ENCODE results near the gene SNX5.

SNX5 gene

DNA sequence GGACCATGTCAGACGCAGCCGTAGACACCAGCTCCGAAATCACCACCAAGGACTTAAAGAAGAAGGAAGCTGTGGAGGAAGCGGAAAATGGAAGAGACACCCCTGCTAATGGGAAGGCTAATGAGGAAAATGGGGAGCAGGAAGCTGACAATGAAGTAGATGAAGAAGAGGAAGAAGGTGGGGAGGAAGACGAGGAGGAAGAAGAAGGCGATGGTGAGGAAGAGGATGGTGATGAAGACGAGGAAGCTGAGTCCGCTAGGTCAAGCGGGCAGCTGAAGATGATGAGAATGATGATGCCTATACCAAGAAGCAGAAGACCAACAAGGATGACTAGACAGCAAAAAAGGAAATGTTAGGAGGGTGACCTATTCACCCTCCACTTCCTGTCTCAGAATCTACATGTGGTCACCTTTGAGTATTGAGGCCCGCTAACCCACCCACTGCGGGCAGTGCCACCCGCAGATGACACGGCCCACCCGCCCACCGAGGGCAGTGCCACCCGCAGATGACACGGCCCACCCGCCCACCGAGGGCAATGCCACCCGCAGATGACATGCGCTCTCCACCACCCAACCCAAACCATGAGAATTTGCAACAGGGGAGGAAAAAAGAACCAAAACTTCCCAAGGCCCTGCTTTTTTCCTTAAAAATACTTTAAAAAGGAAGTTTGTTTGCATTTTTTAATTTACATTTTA is 43.5 kb upstream of the SNX5 start:
- TF ChIP-seq FOXA1 (IDR thresholded peaks at IDR 0.05) (no peak), ARNT (IDR thresholded peaks at IDR 0.05) (no peak), CTBP1 (IDR thresholded peaks at IDR 0.05; ENCODE audit: borderline replicate concordance) (no peak), ELF4 (IDR thresholded peaks at IDR 0.05) (no peak), L3MBTL2 (conservative IDR thresholded peaks at IDR 0.05) (no peak), SP1 (IDR thresholded peaks at IDR 0.05) (no peak), SUZ12 (IDR thresholded peaks at IDR 0.05) (no peak), LEF1 (IDR thresholded peaks at IDR 0.05; ENCODE audit: borderline replicate concordance) (no peak), HDGF (IDR thresholded peaks at IDR 0.05; ENCODE audit: borderline replicate concordance) (no peak), BHLHE40 (IDR thresholded peaks at IDR 0.05; ENCODE audit: borderline replicate concordance) (no peak), NFRKB (IDR thresholded peaks at IDR 0.05) (no peak), PKNOX1 (IDR thresholded peaks at IDR 0.05) (no peak), FOXM1 (IDR thresholded peaks at IDR 0.05; ENCODE audit: borderline replicate concordance) (no peak), ZNF384 (IDR thresholded peaks at IDR 0.05) (no peak)
- CTCF ChIA-PET: no interaction called here
- POLR2A ChIA-PET: no interaction called here
- DNase-seq (ENCODE audit: extremely low spot score): no peak

DNA sequence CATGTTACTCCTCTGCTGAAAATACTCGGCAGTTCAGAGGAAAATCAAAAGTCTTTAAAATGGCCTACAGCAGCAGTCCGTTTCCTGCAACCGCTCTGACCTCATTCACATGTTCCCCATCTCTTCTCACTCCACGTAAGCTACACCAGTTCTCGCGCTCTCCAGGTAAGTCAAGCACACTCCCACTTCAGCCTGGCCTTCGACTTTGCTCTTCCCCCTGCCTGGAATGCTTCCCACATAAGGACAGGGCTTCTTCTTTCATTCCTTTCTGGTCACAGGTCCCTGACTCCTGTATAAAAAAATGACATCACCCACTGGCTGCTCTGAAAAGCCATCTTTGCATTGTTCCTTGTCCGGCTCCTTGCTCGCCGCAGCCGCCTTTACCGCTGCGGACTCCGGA is 42.9 kb upstream of the SNX5 start:
- CTCF ChIA-PET: no interaction called here
- no peak for DNase-seq (ENCODE audit: extremely low spot score)
- POLR2A ChIA-PET: no interaction called here
- TF ChIP-seq TARDBP (IDR thresholded peaks at IDR 0.05): no peak
- TF ChIP-seq HDGF (IDR thresholded peaks at IDR 0.05; ENCODE audit: borderline replicate concordance): no peak
- TF ChIP-seq SUZ12 (IDR thresholded peaks at IDR 0.05): no peak
- no peak for TF ChIP-seq FOXA1 (IDR thresholded peaks at IDR 0.05)
- no peak for TF ChIP-seq L3MBTL2 (conservative IDR thresholded peaks at IDR 0.05)
- TF ChIP-seq ZNF384 (IDR thresholded peaks at IDR 0.05): no peak

DNA sequence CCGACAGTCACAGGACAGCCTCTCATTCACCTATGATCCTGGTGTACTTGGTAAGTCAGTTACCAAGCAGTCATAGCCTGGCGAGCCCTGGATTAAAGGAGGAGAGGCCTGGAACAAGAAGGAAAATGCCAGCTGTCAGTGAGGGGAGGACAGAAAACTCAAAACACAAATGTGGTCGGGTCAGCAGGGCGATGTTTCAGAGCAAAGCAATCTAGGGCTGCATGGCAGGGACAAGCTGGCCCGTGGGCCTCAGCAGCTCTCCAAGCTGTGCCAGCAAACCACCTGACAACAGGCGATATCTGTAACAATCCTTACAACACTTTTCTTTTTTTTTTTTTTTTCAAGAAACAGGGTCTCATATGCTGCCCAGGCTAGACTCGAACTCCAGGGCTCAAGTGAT is 40.5 kb upstream of the SNX5 start:
- TF ChIP-seq TARDBP (IDR thresholded peaks at IDR 0.05): no peak
- no peak for TF ChIP-seq FOXA1 (IDR thresholded peaks at IDR 0.05)
- TF ChIP-seq SUZ12 (IDR thresholded peaks at IDR 0.05): no peak
- no peak for TF ChIP-seq BHLHE40 (IDR thresholded peaks at IDR 0.05; ENCODE audit: borderline replicate concordance)
- TF ChIP-seq CTBP1 (IDR thresholded peaks at IDR 0.05; ENCODE audit: borderline replicate concordance): no peak
- TF ChIP-seq FOXK2 (IDR thresholded peaks at IDR 0.05): no peak
- no peak for TF ChIP-seq HDGF (IDR thresholded peaks at IDR 0.05; ENCODE audit: borderline replicate concordance)
- TF ChIP-seq SP1 (IDR thresholded peaks at IDR 0.05): no peak
- TF ChIP-seq LEF1 (IDR thresholded peaks at IDR 0.05; ENCODE audit: borderline replicate concordance): no peak
- TF ChIP-seq FOXM1 (IDR thresholded peaks at IDR 0.05; ENCODE audit: borderline replicate concordance): no peak
- no peak for TF ChIP-seq ELF4 (IDR thresholded peaks at IDR 0.05)
- no peak for TF ChIP-seq NFRKB (IDR thresholded peaks at IDR 0.05)
- no peak for TF ChIP-seq L3MBTL2 (conservative IDR thresholded peaks at IDR 0.05)
- no peak for TF ChIP-seq PKNOX1 (IDR thresholded peaks at IDR 0.05)
- no peak for TF ChIP-seq ARNT (IDR thresholded peaks at IDR 0.05)
- no peak for TF ChIP-seq ZNF384 (IDR thresholded peaks at IDR 0.05)
- POLR2A ChIA-PET: no interaction called here
- DNase-seq (ENCODE audit: extremely low spot score): no peak
- CTCF ChIA-PET: no interaction called here

GRCh38 chr20:18007534-18008292 is 39.1 kb upstream of the SNX5 start:
- CTCF ChIA-PET: no interaction called here
- TF ChIP-seq HDGF (IDR thresholded peaks at IDR 0.05; ENCODE audit: borderline replicate concordance) (no peak), BHLHE40 (IDR thresholded peaks at IDR 0.05; ENCODE audit: borderline replicate concordance) (no peak), L3MBTL2 (conservative IDR thresholded peaks at IDR 0.05) (no peak), ELF4 (IDR thresholded peaks at IDR 0.05) (no peak), FOXK2 (IDR thresholded peaks at IDR 0.05) (no peak), SP1 (IDR thresholded peaks at IDR 0.05) (no peak), SUZ12 (IDR thresholded peaks at IDR 0.05) (no peak)
- POLR2A ChIA-PET: no interaction called here
- DNase-seq (ENCODE audit: extremely low spot score): no peak

GRCh38 chr20:18006684-18007083 is 38.1 kb upstream of the SNX5 start:
- POLR2A ChIA-PET: no interaction called here
- no peak for TF ChIP-seq ARNT (IDR thresholded peaks at IDR 0.05)
- no peak for TF ChIP-seq FOXM1 (IDR thresholded peaks at IDR 0.05; ENCODE audit: borderline replicate concordance)
- no peak for TF ChIP-seq ZNF384 (IDR thresholded peaks at IDR 0.05)
- no peak for TF ChIP-seq BHLHE40 (IDR thresholded peaks at IDR 0.05; ENCODE audit: borderline replicate concordance)
- no peak for TF ChIP-seq PKNOX1 (IDR thresholded peaks at IDR 0.05)
- TF ChIP-seq HDGF (IDR thresholded peaks at IDR 0.05; ENCODE audit: borderline replicate concordance): no peak
- no peak for TF ChIP-seq CTBP1 (IDR thresholded peaks at IDR 0.05; ENCODE audit: borderline replicate concordance)
- CTCF ChIA-PET: no interaction called here
- DNase-seq (ENCODE audit: extremely low spot score): no peak

DNA sequence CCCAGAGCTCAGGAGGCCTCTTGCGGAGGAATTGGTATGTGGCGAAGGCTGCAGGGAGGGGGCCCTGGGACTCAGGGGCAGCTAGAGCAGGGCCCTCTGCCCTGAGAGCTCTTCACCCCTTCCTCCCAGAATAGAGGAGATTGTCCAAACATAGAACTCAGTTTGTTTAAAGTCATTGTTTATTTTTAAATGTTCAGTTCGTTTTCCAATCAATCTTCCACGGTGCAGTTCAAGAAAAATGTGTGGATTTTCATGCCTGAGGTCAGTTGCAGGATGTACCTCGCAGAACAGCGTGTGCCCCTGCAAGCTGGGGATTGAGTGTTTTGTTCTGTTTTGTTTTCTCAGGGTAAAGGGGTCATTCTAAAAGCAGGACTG is 37.4 kb upstream of the SNX5 start:
- DNase-seq (ENCODE audit: extremely low spot score): no peak
- POLR2A ChIA-PET: interaction anchor here (1.3 kb wide), 1 partner anchor 53 kb away, joined by 3 read pairs; no protein-coding TSS in a partner anchor
- CTCF ChIA-PET: no interaction called here
- TF ChIP-seq LEF1 (IDR thresholded peaks at IDR 0.05; ENCODE audit: borderline replicate concordance) (no peak), SUZ12 (IDR thresholded peaks at IDR 0.05) (no peak), ARNT (IDR thresholded peaks at IDR 0.05) (no peak)
